ENCODE results near the gene RALGAPA1. TPM values are rescaled to one million over a fixed set of nuclear protein-coding genes. Genes with fewer than 3 reads are reported as not detected.
"Not testable (repeated sequence)": the region's sequence is repeated elsewhere in the genome, so short reads cannot be mapped to it uniquely, and the experiment has no call there.

RALGAPA1 gene
- polyA plus RNA-seq, 1 of the 3 experiments (the other 2 are of a cell fraction) = 3.6 TPM

DNA sequence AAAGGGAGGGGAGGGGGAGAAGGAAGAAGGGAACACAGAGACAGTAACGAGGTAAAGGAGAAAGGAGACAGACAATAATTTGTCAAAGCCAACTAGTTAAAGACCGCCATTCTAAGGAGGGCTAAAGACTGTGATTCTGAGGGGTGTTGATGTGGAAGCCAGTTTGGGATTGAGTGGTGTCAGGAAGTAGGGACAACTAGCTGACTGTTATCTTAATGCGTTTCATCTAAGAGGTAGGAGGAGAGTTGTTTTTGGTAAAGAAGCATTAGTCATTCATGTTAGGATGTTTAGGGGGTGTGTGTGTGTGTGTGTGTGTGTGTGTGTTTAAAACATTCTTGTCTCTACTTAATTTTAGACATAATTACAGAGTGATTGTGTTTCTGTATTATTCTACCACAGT lies 180.1 kb downstream of the RALGAPA1 start:
- 91% methylated on average over 3 of the region's 3 CpGs for WGBS (ENCODE audit: low lambda C conversion rate)
- Histone ChIP-seq H3K4me3 (ENCODE audit: low read depth in 2 of 2, low read length in 1 of 2) (no peak overlapping the region), H4K20me1 (ENCODE audit: insufficient read depth) (no peaks in the 10 kb centered on the region), H3K27ac (ENCODE audit: low read depth in 2 of 2, low read length in 1 of 2) (no peak overlapping the region), H3K27me3 (ENCODE audit: insufficient read depth) (no peaks in the 10 kb centered on the region), H3K4me1 (ENCODE audit: control insufficient read depth in 1 of 2, insufficient read depth in 2 of 2, low read depth in 1 of 2, low read length in 1 of 2) (no peaks in the 10 kb centered on the region; a peak in 1 of 4 replicates), H3K36me3 (replicated peaks in 1 of 2; ENCODE audit: control insufficient read depth in 1 of 2, insufficient read depth in 2 of 2, low read length in 1 of 2) (peaks cover under 1 to 3% of the 10 kb centered on the region in 2 experiments), H3K79me2 (ENCODE audit: insufficient read depth) (no peaks in the 10 kb centered on the region), H3K9me2 (no peaks in the 10 kb centered on the region), H3K9ac (no peak overlapping the region), H3K4me2 (no peak overlapping the region), H2AFZ (ENCODE audit: low read depth) (no peak overlapping the region), H3K9me3 (no peaks in the 10 kb centered on the region), H3F3A (replicated peaks; ENCODE audit: insufficient read depth) (no peaks in the 10 kb centered on the region)
- DNase-seq = no peak
- POLR2A ChIA-PET = no interaction called here
- TF ChIP-seq GABPA (IDR thresholded peaks at IDR 0.05; ENCODE audit: low read depth) (no peak), TEAD4 (IDR thresholded peaks at IDR 0.05; ENCODE audit: borderline replicate concordance, insufficient read depth) (no peak), NFIC (IDR thresholded peaks at IDR 0.05; ENCODE audit: borderline replicate concordance) (no peak), MXI1 (IDR thresholded peaks at IDR 0.05; ENCODE audit: low read depth, low read length) (no peak), YY1 (IDR thresholded peaks at IDR 0.05; ENCODE audit: low read depth) (no peak), TCF12 (IDR thresholded peaks at IDR 0.05) (no peak), ZBTB33 (IDR thresholded peaks at IDR 0.05; ENCODE audit: borderline replicate concordance, low read depth) (no peak), USF1 (IDR thresholded peaks at IDR 0.05; ENCODE audit: borderline replicate concordance, low read depth) (no peak), CHD2 (IDR thresholded peaks at IDR 0.05; ENCODE audit: low read length, partially characterized antibody) (no peak)
- TF ChIP-seq, protein P1, sequence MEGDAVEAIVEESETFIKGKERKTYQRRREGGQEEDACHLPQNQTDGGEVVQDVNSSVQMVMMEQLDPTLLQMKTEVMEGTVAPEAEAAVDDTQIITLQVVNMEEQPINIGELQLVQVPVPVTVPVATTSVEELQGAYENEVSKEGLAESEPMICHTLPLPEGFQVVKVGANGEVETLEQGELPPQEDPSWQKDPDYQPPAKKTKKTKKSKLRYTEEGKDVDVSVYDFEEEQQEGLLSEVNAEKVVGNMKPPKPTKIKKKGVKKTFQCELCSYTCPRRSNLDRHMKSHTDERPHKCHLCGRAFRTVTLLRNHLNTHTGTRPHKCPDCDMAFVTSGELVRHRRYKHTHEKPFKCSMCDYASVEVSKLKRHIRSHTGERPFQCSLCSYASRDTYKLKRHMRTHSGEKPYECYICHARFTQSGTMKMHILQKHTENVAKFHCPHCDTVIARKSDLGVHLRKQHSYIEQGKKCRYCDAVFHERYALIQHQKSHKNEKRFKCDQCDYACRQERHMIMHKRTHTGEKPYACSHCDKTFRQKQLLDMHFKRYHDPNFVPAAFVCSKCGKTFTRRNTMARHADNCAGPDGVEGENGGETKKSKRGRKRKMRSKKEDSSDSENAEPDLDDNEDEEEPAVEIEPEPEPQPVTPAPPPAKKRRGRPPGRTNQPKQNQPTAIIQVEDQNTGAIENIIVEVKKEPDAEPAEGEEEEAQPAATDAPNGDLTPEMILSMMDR (IDR thresholded peaks at IDR 0.05) = no peak
- TF ChIP-seq, protein P2, sequence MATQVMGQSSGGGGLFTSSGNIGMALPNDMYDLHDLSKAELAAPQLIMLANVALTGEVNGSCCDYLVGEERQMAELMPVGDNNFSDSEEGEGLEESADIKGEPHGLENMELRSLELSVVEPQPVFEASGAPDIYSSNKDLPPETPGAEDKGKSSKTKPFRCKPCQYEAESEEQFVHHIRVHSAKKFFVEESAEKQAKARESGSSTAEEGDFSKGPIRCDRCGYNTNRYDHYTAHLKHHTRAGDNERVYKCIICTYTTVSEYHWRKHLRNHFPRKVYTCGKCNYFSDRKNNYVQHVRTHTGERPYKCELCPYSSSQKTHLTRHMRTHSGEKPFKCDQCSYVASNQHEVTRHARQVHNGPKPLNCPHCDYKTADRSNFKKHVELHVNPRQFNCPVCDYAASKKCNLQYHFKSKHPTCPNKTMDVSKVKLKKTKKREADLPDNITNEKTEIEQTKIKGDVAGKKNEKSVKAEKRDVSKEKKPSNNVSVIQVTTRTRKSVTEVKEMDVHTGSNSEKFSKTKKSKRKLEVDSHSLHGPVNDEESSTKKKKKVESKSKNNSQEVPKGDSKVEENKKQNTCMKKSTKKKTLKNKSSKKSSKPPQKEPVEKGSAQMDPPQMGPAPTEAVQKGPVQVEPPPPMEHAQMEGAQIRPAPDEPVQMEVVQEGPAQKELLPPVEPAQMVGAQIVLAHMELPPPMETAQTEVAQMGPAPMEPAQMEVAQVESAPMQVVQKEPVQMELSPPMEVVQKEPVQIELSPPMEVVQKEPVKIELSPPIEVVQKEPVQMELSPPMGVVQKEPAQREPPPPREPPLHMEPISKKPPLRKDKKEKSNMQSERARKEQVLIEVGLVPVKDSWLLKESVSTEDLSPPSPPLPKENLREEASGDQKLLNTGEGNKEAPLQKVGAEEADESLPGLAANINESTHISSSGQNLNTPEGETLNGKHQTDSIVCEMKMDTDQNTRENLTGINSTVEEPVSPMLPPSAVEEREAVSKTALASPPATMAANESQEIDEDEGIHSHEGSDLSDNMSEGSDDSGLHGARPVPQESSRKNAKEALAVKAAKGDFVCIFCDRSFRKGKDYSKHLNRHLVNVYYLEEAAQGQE (IDR thresholded peaks at IDR 0.05; ENCODE audit: low read depth, low read length) = no peak
- CTCF ChIA-PET = no interaction called here

DNA sequence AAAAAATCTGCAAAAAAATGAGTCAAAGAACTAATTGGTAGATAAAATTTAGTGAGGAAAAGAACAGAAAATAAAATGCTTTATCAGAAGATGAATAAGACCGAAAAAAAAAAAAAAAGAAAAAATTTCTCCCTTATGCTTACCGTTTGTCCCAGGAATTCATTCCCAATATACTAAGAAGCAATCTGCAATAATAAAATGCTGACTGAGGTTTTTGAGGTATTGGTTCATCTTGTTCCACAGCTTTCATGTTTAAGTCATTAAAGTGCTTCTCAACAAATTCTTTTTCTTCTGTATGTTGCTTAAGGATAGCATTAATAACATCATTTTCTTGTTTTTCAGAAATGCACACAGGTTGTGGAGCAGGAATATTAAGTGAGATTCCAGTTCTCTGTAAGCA lies 182.1 kb downstream of the RALGAPA1 start:
- H2AFZ ChIP-seq (ENCODE audit: low read depth); H3K4me2 ChIP-seq; H3K36me3 ChIP-seq (replicated peaks in 1 of 2; ENCODE audit: control insufficient read depth in 1 of 2, insufficient read depth in 2 of 2, low read length in 1 of 2); H3K27me3 ChIP-seq (ENCODE audit: insufficient read depth); H3K4me3 ChIP-seq (ENCODE audit: low read depth in 2 of 2, low read length in 1 of 2); H3K4me1 ChIP-seq (ENCODE audit: control insufficient read depth in 1 of 2, insufficient read depth in 2 of 2, low read depth in 1 of 2, low read length in 1 of 2); H3K79me2 ChIP-seq (ENCODE audit: insufficient read depth); H3F3A ChIP-seq (replicated peaks; ENCODE audit: insufficient read depth); H3K9ac ChIP-seq; H4K20me1 ChIP-seq (ENCODE audit: insufficient read depth); H3K9me3 ChIP-seq; H3K9me2 ChIP-seq; POLR2A ChIA-PET; H3K27ac ChIP-seq (ENCODE audit: low read depth in 2 of 2, low read length in 1 of 2); DNase-seq: not testable (repeated sequence)
- WGBS (ENCODE audit: low lambda C conversion rate) = 84% methylated on average over 2 of the region's 2 CpGs
- CTCF ChIA-PET = interaction anchor here (0.8 kb wide), 1 partner anchor 486 kb away, joined by 3 read pairs; no protein-coding TSS in a partner anchor

DNA sequence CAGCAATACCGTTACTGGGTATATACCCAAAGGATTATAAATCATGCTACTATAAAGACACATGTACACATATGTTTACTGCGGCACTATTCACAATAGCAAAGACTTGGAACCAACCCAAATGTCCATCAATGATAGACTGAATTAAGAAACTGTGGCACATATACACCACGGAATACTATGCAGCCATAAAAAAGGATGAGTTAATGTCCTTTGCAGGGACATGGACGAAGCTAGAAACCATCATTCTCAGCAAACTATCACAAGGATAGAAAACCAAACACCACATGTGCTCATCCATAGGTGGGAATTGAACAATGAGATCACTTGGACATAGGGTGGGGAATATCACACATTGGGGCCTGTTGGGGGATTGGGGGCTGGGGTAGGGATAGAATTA lies 187.1 kb downstream of the RALGAPA1 start:
- peaks cover 0 to 20% of the 10 kb centered on the region in 2 experiments for H3K36me3 ChIP-seq (replicated peaks in 1 of 2; ENCODE audit: control insufficient read depth in 1 of 2, insufficient read depth in 2 of 2, low read length in 1 of 2)
- H2AFZ ChIP-seq (ENCODE audit: low read depth); DNase-seq; H3F3A ChIP-seq (replicated peaks; ENCODE audit: insufficient read depth); H3K9me2 ChIP-seq; H3K4me3 ChIP-seq (ENCODE audit: low read depth in 2 of 2, low read length in 1 of 2); H3K4me1 ChIP-seq (ENCODE audit: control insufficient read depth in 1 of 2, insufficient read depth in 2 of 2, low read depth in 1 of 2, low read length in 1 of 2); H3K9ac ChIP-seq; H3K27me3 ChIP-seq (ENCODE audit: insufficient read depth); H3K9me3 ChIP-seq; H3K4me2 ChIP-seq; POLR2A ChIA-PET; H3K27ac ChIP-seq (ENCODE audit: low read depth in 2 of 2, low read length in 1 of 2); H4K20me1 ChIP-seq (ENCODE audit: insufficient read depth); CTCF ChIA-PET; H3K79me2 ChIP-seq (ENCODE audit: insufficient read depth): not testable (repeated sequence)
- 95% methylated on average over 4 of the region's 4 CpGs for WGBS (ENCODE audit: low lambda C conversion rate)
